Measurements from ENCODE around the gene GLI3.

Gene GLI3

DNA sequence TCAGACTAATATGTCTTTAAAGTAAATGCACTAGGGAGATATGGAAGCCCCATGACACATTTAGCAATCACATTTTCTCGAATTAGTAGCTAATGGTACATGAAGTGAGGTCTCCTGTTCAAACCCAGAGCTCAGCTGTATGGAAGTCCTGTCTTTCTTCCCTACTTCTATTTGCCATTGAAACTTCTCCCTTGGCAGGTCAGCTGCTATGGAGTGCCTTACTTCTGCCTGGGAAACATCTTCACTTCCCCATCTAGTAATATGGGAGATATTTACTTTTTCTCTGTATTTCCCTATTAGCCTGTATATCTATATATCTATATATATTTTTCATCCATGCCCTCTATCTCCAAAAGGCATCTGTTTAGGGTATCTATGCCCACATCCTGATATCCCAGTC, 308.8 kb downstream of the GLI3 start:
- no peak for DNase-seq (ENCODE audit: low read depth)

DNA sequence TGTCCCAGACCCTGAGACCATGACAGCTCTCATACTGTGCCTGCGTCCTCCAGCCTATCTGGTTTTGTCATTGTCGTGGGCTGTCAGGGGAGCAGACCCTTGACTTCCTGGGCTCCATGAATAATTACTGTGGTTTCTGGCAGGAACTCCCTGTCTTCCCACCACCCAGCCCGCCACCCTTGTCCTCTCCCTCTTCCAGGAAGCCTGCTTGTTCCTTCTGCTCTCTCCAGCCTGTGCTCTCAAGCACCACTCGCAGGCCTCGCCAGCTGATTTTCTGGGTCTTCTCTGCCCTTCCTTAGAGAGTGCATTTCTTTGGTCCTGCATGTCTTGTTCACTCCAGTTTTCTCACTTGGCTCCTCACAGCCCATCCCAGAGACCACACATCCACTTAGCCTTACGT, 309.6 kb downstream of the GLI3 start:
- no peak for DNase-seq (ENCODE audit: low read depth)

DNA sequence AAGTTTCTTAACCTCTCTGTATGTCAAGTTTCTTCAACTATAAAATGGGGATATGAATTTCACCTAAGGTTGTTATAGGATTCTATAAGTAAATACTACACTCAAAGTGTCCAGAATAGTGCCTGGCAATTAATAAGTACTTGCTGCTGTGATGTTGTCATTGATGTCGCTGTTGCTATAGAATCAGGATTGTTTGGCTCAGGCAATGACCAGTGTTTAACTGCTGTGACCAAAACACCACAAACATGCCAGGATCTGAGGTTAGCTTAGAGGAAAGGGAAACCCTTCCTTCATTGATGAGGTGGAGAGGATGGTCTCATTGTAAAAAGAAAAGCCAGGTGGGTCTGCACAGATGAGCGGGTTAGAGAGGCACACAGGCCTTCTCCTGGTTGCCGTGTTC, 311.1 kb downstream of the GLI3 start:
- no peak for DNase-seq (ENCODE audit: low read depth)

DNA sequence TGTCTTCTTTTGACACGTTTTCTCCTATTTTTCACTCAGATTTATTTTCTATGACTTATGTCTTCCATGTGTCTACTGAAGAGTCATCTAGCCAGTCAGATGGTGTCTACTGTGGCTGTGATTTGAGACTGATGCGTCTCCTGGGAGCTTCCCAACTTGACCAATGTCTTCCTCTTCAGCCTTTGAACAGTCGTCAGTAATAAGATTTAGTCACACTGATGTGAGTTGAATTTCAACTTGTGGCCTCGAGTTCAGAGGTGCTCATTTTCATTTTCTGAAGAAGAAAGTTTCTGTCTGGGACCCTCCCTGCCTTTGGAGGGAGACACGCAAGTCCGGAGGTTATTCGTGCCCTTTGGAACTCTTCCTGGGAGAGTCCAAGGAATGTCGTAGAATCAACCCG, 312.2 kb downstream of the GLI3 start:
- DNase-seq (ENCODE audit: low read depth), result no peak

DNA sequence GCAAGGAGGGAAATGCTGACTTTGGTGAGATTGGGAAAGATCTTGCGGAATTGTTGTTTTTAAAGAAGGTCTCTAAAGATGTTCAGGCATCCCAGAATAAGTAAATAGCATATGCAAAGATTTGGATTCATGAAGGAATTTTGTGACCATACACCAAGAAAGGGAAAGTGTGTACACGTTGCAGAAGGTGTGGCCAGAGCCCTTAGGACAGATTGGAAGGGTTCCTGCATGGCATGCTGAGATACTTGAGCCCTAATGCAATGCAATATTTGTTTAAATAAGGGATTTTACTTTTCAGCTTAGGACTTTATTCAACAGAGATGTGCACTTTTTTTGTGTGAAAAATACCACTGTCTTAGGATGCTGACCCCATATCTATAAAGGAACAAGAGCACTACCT, 314.6 kb downstream of the GLI3 start:
- DNase-seq (ENCODE audit: low read depth), result no peak

GRCh38 chr7:41921453-41921981, 315.5 kb downstream of the GLI3 start:
- peak; percentile 92 for DNase-seq (ENCODE audit: low read depth)

- DNase-seq (ENCODE audit: low read depth), result no peak
Observed at GRCh38 chr7:41918597-41918996, 318.4 kb downstream of the GLI3 start.

DNA sequence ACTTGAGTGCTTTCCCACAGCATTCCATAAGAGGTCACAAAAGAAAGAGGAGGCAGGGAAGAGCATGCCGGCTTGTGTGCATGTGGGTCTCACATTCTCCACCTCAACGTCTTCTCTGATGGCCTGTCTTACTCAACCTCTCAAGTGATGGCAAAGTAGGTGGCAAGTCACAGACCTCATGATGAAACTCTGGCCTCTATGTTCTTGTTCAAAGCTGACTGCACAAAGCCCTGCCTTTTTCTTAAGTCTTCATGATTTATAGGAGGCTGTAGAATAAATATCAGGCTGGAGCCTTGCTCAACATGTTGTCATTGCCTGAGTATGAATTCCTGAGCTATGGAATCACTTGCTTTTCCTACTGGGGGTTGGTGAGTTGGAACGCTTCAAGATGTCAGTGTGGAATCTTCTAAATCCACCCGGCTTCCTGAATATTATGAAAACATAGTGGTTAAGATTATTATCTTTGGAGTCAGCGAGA, 320.5 kb downstream of the GLI3 start:
- DNase-seq (ENCODE audit: low read depth), result peak; percentile 94

DNA sequence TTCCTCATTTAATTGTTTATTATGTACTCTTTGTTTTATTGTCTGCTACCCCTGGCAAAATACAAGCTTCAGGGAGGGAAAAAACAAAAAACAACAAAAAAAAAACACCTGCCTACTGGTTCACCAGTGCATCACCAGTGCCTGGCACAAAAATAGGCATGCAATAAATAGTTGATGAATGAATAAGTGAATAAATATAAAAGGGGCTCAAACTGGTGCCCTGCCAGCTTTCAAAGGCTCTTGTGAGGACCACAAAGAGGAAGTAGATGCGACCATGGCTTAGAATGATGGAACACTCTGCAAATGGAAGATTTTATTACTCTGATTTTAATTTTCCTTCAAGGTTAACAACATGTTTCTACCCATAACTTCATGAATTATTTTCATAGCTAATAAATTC, 321.1 kb downstream of the GLI3 start:
- no peak for DNase-seq (ENCODE audit: low read depth)

DNA sequence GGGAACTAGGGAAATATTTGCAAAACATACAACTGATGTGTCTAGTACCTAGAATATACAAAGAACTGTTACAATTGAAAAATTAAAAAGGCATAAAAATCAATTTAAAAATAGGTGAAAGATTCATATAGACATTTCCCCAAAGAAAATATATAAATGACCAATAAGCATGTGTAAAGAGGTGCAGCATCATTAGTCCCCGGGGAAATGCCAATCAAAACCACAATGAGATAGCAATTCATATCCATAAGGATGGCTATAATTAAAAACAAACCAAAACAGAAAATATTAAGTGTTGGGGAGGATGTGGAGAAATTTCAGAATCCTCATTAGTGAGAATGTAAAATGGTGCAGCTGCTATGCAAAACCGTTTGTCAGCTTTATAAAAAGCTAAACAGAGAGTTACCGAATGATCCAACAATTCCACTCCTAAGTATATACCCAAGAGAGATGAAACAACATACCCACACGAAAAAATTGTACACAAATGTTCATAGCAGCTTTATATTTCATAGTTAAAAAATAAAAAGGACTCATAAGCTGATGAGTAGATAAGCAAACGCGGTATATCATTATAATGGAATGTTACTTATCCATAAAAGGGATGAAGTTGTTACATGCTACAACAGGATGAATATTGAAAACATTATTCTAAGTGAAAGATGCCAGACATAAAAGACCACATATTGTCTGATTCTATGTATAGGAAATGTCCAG, 324.0 kb downstream of the GLI3 start:
- no peak for DNase-seq (ENCODE audit: low read depth)

- no peak for DNase-seq (ENCODE audit: low read depth)
Observed at GRCh38 chr7:41912426-41912825, 324.6 kb downstream of the GLI3 start.

DNA sequence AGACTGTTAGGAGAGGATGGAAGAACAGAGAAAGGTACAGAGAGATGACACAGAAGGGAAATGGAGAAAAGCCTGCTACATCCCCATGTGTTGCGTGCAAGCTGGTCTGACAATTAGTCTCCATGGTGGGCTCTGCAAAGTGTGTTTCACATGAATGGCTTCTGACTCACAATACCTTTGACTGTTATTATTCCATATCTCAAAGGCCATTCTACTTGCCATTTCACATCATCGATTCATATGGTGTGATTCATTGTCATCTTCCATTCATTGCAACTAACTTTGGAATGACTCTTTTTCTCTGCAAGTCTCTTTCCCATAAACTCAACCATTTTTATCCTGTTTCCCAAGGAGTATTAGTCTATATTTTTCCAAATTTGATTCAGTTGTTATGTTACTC, 325.2 kb downstream of the GLI3 start:
- DNase-seq (ENCODE audit: low read depth), result no peak
